Colonic mucosa (tissue), 4 donors: Measurements from ENCODE around the gene KRTAP4-5. TPM values are rescaled to one million over a fixed set of nuclear protein-coding genes. Genes with fewer than 3 reads are reported as not detected.
"Not testable (repeated sequence)": the region's sequence is repeated elsewhere in the genome, so short reads cannot be mapped to it uniquely, and the experiment has no call there.

Source experiments
- DNase-seq: peaks from one replicate; pipeline ENCODE4 v3.0.0-alpha.2; 2020
- H3K27ac ChIP-seq: fragments of 200-600 bp; one replicate; pipeline ENCODE4 v1.8.0; 2021
- H3K27me3 ChIP-seq: fragments of 200-600 bp; one replicate; pipeline ENCODE4 v1.8.0; 2021
- H3K36me3 ChIP-seq: fragments of 200-600 bp; one replicate; pipeline ENCODE4 v1.8.0; 2021
- H3K4me1 ChIP-seq: fragments of 200-600 bp; one replicate; pipeline ENCODE4 v1.8.0; 2021; ENCODE audit warnings: mild to moderate bottlenecking
- H3K4me3 ChIP-seq: fragments of 200-600 bp; one replicate; pipeline ENCODE4 v1.8.0; 2021
- H3K9ac ChIP-seq, 2 donors: one replicate each; pipeline ENCODE4 v1.7.0; 2013; ENCODE audit warnings: control low read depth in 2 of 2, low read depth in 2 of 2, low read length in 2 of 2
- H3K9me3 ChIP-seq: fragments of 200-600 bp; one replicate; pipeline ENCODE4 v1.8.0; 2021
- intact Hi-C: fragments of 100-400 bp; cut with DNase I; formaldehyde crosslinking; loops from one replicate; pipeline ENCODE4 v1.14.1; 2022
- total RNA-seq, 2 donors: library from RNA; stranded (reverse); fragmentation: NEBNext Ultra II Directional in 1 of 2; extraction: Animal tissue kit (Norgen Biotek cat#: 25700) in 1 of 2; gene quantifications; one replicate each; pipeline ENCODE4 v1.2.1, GENCODE V29; 2021
- TF ChIP-seq, protein P1 (sequence below): fragments of 200-600 bp; IDR thresholded peaks from one replicate; pipeline ENCODE4 v1.8.0; 2022; ENCODE audit warnings: antibody characterized with exemption, mild to moderate bottlenecking
- donor health status: healthy.
- donor health status: DM: no; HTN: no; CAD: no.
- donor health status: DM: no; HTN: no; CAD: no.

KRTAP4-5 gene
- total RNA-seq, 2 donors from 2014 or later = not detected

- H3K4me1 ChIP-seq = no peaks in the 10 kb centered on the region
- no peaks in the 10 kb centered on the region for H3K9me3 ChIP-seq
- no peak overlapping the region for H3K4me3 ChIP-seq
- TF ChIP-seq, protein P1, sequence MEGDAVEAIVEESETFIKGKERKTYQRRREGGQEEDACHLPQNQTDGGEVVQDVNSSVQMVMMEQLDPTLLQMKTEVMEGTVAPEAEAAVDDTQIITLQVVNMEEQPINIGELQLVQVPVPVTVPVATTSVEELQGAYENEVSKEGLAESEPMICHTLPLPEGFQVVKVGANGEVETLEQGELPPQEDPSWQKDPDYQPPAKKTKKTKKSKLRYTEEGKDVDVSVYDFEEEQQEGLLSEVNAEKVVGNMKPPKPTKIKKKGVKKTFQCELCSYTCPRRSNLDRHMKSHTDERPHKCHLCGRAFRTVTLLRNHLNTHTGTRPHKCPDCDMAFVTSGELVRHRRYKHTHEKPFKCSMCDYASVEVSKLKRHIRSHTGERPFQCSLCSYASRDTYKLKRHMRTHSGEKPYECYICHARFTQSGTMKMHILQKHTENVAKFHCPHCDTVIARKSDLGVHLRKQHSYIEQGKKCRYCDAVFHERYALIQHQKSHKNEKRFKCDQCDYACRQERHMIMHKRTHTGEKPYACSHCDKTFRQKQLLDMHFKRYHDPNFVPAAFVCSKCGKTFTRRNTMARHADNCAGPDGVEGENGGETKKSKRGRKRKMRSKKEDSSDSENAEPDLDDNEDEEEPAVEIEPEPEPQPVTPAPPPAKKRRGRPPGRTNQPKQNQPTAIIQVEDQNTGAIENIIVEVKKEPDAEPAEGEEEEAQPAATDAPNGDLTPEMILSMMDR = no peak
- DNase-seq = no peak
- no peaks in the 10 kb centered on the region for H3K27me3 ChIP-seq
- H3K36me3 ChIP-seq = no peaks in the 10 kb centered on the region
- intact Hi-C loops = no loop called here
- no peak overlapping the region for H3K9ac ChIP-seq
- no peak overlapping the region for H3K27ac ChIP-seq
These were observed 4.2 kb upstream of the KRTAP4-5 start for GRCh38 chr17:41153856-41154255.

DNA sequence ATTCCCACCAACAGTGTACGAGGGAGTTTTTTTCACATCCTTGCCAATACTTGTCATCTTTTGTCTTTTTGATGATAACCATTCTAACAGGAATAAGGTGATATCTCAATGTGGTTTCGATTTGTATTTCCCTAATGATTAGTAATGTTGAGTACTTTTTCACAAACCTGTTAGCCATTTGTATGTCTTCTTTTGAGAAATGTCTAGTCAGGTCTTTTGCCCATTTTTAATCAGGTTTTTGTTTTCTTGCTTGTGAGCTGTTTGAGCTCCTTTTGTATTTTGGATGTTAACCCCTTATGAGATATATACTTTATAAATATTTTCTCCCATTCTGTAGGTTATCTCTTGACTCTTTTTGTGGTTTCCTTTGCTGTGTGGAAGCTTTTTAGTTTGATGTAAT lies 1.9 kb upstream of the KRTAP4-5 start:
- Histone ChIP-seq H3K36me3 (no peaks in the 10 kb centered on the region), H3K4me1 (no peaks in the 10 kb centered on the region), H3K27me3 (no peaks in the 10 kb centered on the region), H3K4me3 (no peak overlapping the region), H3K9ac (no peak overlapping the region), H3K9me3 (no peaks in the 10 kb centered on the region), H3K27ac (no peak overlapping the region)
- intact Hi-C loops = no loop called here
- no peak for DNase-seq
- TF ChIP-seq, protein P1 = no peak

GRCh38 chr17:41150026-41150425 lies 401 bp upstream of the KRTAP4-5 start:
- no peaks in the 10 kb centered on the region for H3K36me3 ChIP-seq
- DNase-seq = no peak
- H3K4me3 ChIP-seq = no peak overlapping the region
- TF ChIP-seq, protein P1 = no peak
- no peak overlapping the region for H3K9ac ChIP-seq
- no peaks in the 10 kb centered on the region for H3K4me1 ChIP-seq
- no peak overlapping the region for H3K27ac ChIP-seq
- no peaks in the 10 kb centered on the region for H3K27me3 ChIP-seq
- intact Hi-C loops = no loop called here
- H3K9me3 ChIP-seq = no peaks in the 10 kb centered on the region

DNA sequence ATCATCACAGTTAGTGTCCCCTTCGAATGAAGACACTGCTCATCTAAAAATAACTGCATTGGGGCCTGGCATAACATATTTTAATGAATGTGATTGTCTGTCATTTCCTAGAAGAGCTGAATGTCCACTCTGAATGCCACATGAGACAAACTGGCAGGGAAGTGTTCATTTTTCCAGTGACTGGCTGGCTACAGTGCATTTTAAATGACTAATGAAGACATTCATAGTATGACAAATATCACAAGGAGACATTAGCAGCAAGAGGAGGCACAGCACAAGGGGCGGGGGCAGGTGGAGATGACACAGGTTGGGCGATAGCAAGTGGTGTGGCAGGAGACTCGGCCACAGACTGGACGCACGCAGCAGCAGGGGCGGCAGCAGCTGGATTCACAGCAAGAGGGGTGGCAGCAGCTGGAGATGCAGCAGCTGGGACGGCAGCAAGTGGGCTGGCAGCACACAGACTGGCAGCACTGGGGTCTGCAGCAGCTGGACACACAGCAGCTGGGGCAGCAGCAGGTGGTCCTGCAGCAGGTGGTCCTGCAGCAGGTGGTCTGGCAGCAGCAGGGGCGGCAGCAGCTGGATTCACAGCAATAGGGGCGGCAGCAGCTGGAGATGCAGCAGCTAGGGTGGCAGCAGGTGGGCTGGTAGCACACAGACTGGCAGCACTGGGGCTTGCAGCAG lies 514 bp downstream of the KRTAP4-5 start:
- H3K9me3 ChIP-seq, H3K9ac ChIP-seq, H3K4me1 ChIP-seq, DNase-seq, H3K27ac ChIP-seq, H3K36me3 ChIP-seq, intact Hi-C loops, H3K27me3 ChIP-seq, H3K4me3 ChIP-seq: not testable (repeated sequence)

DNA sequence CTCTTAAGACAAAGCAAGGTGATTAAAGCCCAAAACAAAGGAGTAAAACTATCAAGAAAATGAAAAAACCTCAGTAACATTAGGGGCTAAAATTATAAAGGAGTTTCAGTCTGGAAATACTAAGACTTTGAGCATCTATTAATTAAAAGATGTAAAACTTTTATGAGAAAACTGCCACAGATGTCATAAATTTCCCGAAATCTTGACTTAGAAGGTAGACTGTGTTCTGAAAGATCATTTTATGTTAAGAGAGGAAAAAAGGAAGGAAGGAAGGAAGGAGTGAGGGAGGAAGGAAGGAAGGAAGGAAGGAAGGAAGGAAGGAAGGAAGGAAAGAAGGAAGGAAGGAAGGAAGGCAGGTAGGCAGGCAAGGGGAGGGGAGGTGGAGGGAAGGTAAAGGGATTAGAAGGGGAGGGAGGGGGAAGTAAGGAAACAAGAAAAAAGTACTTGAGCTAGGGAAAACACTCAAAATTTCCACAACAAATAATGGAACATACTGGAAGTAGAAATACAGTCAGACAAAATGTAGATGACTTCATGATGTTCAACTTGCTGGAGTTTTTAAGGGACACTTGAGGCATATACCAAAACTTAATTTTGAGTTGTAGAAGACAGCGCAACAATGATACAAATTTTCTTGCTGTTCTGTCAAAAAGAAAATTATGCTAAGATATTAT lies 2.0 kb downstream of the KRTAP4-5 start:
- Histone ChIP-seq H3K27ac (no peak overlapping the region), H3K4me3 (no peak overlapping the region), H3K27me3 (no peaks in the 10 kb centered on the region), H3K9me3 (no peaks in the 10 kb centered on the region), H3K9ac (no peak overlapping the region), H3K4me1 (no peaks in the 10 kb centered on the region), H3K36me3 (no peaks in the 10 kb centered on the region)
- intact Hi-C loops = no loop called here
- TF ChIP-seq, protein P1 = no peak
- no peak for DNase-seq

- Histone ChIP-seq H3K36me3 (no peaks in the 10 kb centered on the region), H3K9ac (no peak overlapping the region), H3K9me3 (no peaks in the 10 kb centered on the region), H3K4me3 (no peak overlapping the region), H3K27me3 (no peaks in the 10 kb centered on the region), H3K4me1 (no peaks in the 10 kb centered on the region), H3K27ac (no peak overlapping the region)
- intact Hi-C loops = no loop called here
- DNase-seq = no peak
- TF ChIP-seq, protein P1 = no peak
These were observed 4.4 kb downstream of the KRTAP4-5 start for GRCh38 chr17:41145261-41145660.
